Fibroblast of lung (primary cell): ENCODE measurements around the gene JAG2. TPM values are rescaled to one million over a fixed set of nuclear protein-coding genes. Genes with fewer than 3 reads are reported as not detected.

Source experiments
- DNase-seq, 2 donors: peaks; one replicate each; pipeline versions ENCODE4 v3.0.0 to v3.0.0-alpha.2; 2010; ENCODE audit warnings: low read depth in 2 of 2
- H2AFZ ChIP-seq: 2 replicates; pipeline ENCODE4 v1.5.1; 2012; ENCODE audit warnings: low read length, control low read depth, inconsistent platforms
- H3K27ac ChIP-seq: 2 replicates; pipeline ENCODE4 v1.5.1; 2011; ENCODE audit warnings: low read length, control low read depth; ENCODE audit not compliant: insufficient read depth
- H3K27me3 ChIP-seq: 2 replicates; pipeline ENCODE4 v1.5.1; 2011; ENCODE audit warnings: mild to moderate bottlenecking, low read length; ENCODE audit not compliant: control insufficient read depth, insufficient read depth
- H3K36me3 ChIP-seq: 2 replicates; pipeline ENCODE4 v1.5.1; 2011; ENCODE audit warnings: low read length; ENCODE audit not compliant: control insufficient read depth, insufficient read depth
- H3K4me1 ChIP-seq: 2 replicates; pipeline ENCODE4 v1.5.1; 2011; ENCODE audit warnings: low read length; ENCODE audit not compliant: control insufficient read depth, insufficient read depth; ENCODE audit errors: extremely low read depth
- H3K4me2 ChIP-seq: 2 replicates; pipeline ENCODE4 v1.5.1; 2011; ENCODE audit warnings: low read length, control low read depth; ENCODE audit not compliant: insufficient read depth; ENCODE audit errors: extremely low read depth
- H3K4me3 ChIP-seq, 4 experiments: fragments of 200-600 bp in 1 of 4; sonication (generic) in 1 of 4; replicated peaks in 1 of 4; 2 replicates each; pipeline ENCODE4 v1.5.1; 2011 to 2016; ENCODE audit warnings: low read length in 4 of 4, low read depth in 3 of 4, mild to moderate bottlenecking in 3 of 4, control low read depth in 2 of 4, inconsistent platforms in 1 of 4, mixed read lengths in 1 of 4; ENCODE audit not compliant: insufficient read depth in 1 of 4; ENCODE audit errors: control extremely low read depth in 1 of 4
- H3K79me2 ChIP-seq: 2 replicates; pipeline ENCODE4 v1.5.1; 2012; ENCODE audit warnings: mild to moderate bottlenecking, low read length, inconsistent platforms; ENCODE audit not compliant: control insufficient read depth, insufficient read depth
- H3K9ac ChIP-seq: 2 replicates; pipeline ENCODE4 v1.5.1; 2011; ENCODE audit warnings: mild to moderate bottlenecking, low read length, control low read depth; ENCODE audit not compliant: insufficient read depth
- H3K9me3 ChIP-seq: 2 replicates; pipeline ENCODE4 v1.5.1; 2012; ENCODE audit warnings: low read depth, low read length; ENCODE audit not compliant: control insufficient read depth, insufficient read depth
- H4K20me1 ChIP-seq: 2 replicates; pipeline ENCODE4 v1.5.1; 2011; ENCODE audit warnings: low read length; ENCODE audit not compliant: control insufficient read depth, insufficient read depth; ENCODE audit errors: extremely low read depth
- EZH2 ChIP-seq: IDR thresholded peaks from 2 replicates; pipeline ENCODE4 v1.5.1; 2012; ENCODE audit warnings: low read length, control low read depth, mild to moderate bottlenecking; ENCODE audit errors: missing control alignments
- polyA plus RNA-seq, 2 donors: library from polyadenylated mRNA; depleted of rRNA in 1 of 2; stranded (reverse) in 1 of 2; unstranded in 1 of 2; fragments of >200 nt; gene quantifications; 2 replicates each; pipeline ENCODE4 v1.2.1, GENCODE V29; 2011 to 2012; ENCODE audit warnings: missing spikeins in 1 of 2
- total RNA-seq: library from RNA; depleted of rRNA; stranded (reverse); fragments of >200 nt; gene quantifications from 2 replicates; pipeline ENCODE4 v1.2.1, GENCODE V29; 2014
- TF ChIP-seq, protein P1 (sequence below), 2 donors: IDR thresholded peaks in 1 of 2; conservative IDR thresholded peaks in 1 of 2; 1 replicate in 1 of 2; 2 replicates in 1 of 2; pipeline ENCODE4 v1.5.1; 2011 to 2012; ENCODE audit warnings: low read length in 2 of 2, control low read depth in 1 of 2, inconsistent platforms in 1 of 2, low read depth in 1 of 2, mild to moderate bottlenecking in 1 of 2

The JAG2 gene
- total and polyA plus RNA-seq, 2 donors (not counting 1 experiment from before 2014, with no cell fraction given), result 0.51 to 1.8 TPM

DNA sequence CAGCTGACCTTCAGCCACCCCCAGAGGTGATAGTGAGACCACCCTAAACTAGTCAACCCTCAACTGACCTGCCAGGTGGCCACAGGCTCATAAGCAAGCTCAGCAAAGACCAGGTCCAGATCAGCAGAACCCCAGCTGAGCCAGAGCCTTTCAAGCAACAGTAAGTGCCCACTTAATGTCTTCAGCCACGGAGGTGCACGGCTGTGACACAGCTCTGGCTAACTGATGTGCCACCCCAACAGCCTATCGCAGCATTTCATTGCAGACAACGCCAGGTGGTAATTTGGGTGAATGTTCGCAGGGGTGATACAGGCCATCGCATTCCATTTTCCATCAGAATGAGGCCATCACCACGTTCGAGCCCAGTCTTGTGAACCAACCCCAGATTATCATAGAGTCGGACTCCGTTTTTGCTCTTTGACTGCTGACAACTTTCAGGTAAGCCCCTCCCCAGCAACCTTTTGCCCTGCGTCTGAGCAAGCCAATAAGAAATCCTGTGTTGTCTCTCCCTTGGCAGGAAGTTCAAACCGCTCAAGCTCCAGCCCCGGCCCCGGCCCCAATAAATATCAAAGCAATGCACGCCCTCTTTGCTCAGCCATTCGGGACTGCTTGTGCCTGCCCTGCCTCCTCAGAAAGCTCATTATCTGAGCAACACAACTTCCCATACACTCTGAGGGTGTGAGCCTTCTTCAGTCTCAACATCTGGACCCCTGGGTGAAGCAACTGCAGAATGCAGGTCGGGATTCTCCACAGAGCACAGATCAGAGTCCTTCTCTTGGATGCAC lies 44.4 kb downstream of the JAG2 start:
- Histone ChIP-seq H3K36me3 (no peaks in the 10 kb centered on the region), H3K4me3 (no peak overlapping the region), H3K27me3 (peaks cover 2% of the 10 kb centered on the region), H3K9me3 (no peaks in the 10 kb centered on the region), H2AFZ (no peak overlapping the region), H3K4me2 (no peak overlapping the region), H3K9ac (no peak overlapping the region), H3K27ac (no peak overlapping the region), H4K20me1 (no peaks in the 10 kb centered on the region), H3K4me1 (no peaks in the 10 kb centered on the region), H3K79me2 (no peaks in the 10 kb centered on the region)
- DNase-seq, result no peak
- TF ChIP-seq, protein P1, sequence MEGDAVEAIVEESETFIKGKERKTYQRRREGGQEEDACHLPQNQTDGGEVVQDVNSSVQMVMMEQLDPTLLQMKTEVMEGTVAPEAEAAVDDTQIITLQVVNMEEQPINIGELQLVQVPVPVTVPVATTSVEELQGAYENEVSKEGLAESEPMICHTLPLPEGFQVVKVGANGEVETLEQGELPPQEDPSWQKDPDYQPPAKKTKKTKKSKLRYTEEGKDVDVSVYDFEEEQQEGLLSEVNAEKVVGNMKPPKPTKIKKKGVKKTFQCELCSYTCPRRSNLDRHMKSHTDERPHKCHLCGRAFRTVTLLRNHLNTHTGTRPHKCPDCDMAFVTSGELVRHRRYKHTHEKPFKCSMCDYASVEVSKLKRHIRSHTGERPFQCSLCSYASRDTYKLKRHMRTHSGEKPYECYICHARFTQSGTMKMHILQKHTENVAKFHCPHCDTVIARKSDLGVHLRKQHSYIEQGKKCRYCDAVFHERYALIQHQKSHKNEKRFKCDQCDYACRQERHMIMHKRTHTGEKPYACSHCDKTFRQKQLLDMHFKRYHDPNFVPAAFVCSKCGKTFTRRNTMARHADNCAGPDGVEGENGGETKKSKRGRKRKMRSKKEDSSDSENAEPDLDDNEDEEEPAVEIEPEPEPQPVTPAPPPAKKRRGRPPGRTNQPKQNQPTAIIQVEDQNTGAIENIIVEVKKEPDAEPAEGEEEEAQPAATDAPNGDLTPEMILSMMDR (conservative IDR thresholded peaks at IDR 0.05 in 1 of 2, IDR thresholded peaks at IDR 0.05 in 1 of 2; ENCODE audit: low read depth in 1 of 2, low read length in 2 of 2), result no peak
- no peak for TF ChIP-seq EZH2

DNA sequence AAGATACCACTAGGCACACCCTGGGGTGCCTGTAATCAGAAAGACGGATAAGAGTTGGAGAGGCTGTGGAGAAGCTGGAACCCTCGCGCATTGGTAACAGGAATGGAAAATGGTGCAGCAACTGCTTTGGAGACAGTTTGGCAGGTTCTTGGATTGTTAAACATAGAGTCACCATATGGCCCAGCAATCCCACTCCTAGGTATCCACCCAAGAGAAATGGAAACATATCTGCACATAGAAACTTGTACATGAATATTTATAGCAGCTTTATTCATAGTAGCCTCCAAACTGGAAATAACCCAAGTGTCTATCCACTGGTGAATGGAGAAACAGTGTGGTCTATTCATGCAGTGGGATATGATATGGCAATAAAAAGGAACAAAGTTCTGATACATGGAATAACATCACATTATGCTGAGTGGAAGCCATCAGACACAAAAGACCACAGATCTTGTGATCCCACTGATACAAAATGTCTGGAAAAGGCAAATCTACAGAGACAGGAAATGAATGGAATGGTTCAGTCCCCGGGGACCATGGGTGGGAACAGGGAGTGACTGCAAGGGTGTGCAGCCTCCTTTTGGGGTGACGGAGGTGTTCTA lies 45.4 kb downstream of the JAG2 start:
- Histone ChIP-seq H3K9me3 (no peaks in the 10 kb centered on the region), H2AFZ (no peak overlapping the region), H3K27ac (no peak overlapping the region), H3K4me3 (no peak overlapping the region), H4K20me1 (no peaks in the 10 kb centered on the region), H3K4me2 (no peak overlapping the region), H3K27me3 (peaks cover 6% of the 10 kb centered on the region), H3K4me1 (no peaks in the 10 kb centered on the region), H3K79me2 (no peaks in the 10 kb centered on the region), H3K36me3 (no peaks in the 10 kb centered on the region), H3K9ac (no peak overlapping the region)
- DNase-seq, result no peak
- TF ChIP-seq, protein P1 (conservative IDR thresholded peaks at IDR 0.05 in 1 of 2, IDR thresholded peaks at IDR 0.05 in 1 of 2; ENCODE audit: low read depth in 1 of 2, low read length in 2 of 2), result no peak

DNA sequence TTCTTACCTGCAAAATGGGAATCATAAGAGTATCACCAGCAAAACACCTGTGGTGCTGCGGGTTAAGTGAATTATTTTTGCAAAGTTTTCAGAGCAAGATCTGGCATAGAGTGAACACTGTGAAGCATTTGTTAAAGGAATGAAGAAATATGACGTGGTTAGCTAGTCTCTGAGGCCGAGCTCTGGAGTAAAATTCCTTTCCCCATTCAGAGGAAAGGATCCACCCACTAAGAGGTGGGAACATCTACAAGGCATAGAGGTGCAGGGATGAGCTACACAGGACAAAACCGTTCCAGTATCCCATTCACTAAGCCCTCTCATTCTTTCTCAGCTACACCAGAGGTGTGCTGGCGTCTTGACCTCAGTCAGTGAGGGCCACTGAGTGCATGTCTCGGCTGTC lies 48.5 kb downstream of the JAG2 start:
- no peak for DNase-seq

More for the DNA sequence above, 48.5 kb downstream of the JAG2 start:
- Histone ChIP-seq H3K4me3 (no peak overlapping the region), H3K79me2 (no peaks in the 10 kb centered on the region), H3K27me3 (peaks cover 10% of the 10 kb centered on the region), H3K4me1 (no peaks in the 10 kb centered on the region), H3K9me3 (no peaks in the 10 kb centered on the region), H3K4me2 (no peak overlapping the region), H3K27ac (no peak overlapping the region), H2AFZ (no peak overlapping the region), H3K9ac (no peak overlapping the region), H4K20me1 (no peaks in the 10 kb centered on the region), H3K36me3 (no peaks in the 10 kb centered on the region)
- TF ChIP-seq, protein P1 (conservative IDR thresholded peaks at IDR 0.05 in 1 of 2, IDR thresholded peaks at IDR 0.05 in 1 of 2; ENCODE audit: low read depth in 1 of 2, low read length in 2 of 2), result no peak
- TF ChIP-seq EZH2, result no peak
